HPDE6-E6E7 (cell line): Measurements from ENCODE around the gene CLPSL1.
A peak's percentile ranks its signal among the peaks of the same experiment; 100 is the strongest.

Experiments used
- DNase-seq: peaks from one replicate; pipeline ENCODE4 v3.0.0; 2011; ENCODE audit warnings: missing footprints; ENCODE audit errors: extremely low spot score

Gene CLPSL1

DNA sequence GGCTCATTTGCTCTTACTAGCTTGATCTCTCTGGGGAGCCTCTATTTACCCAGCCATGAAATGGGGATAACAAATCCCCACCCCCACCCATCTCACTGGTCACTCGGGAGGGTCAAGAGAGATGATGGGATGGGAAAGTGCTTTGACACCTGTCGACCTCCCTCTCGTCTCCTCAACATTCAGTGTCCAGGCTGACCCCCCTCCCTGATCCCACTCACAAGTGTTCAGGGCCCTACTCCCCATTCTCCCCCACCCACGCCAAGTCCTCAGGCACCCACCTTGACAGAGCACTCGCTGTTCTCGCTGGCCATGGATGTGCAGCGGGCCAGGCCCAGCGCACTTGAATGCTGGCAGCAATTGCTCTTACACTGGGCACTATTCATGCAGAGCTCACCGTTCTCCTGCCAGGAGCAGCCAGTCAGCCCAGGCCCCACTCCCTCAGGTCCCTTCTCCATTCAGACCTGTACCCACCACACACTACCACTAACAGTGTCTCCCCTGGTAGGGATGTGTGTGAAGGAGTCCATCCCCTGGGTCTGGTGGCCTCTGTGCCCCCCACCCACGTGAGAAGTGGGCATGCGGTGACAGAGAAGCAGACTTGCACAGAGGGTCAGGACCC lies 14.7 kb downstream of the CLPSL1 start:
- no peak for DNase-seq

- DNase-seq, result no peak
These were observed 15.4 kb downstream of the CLPSL1 start for GRCh38 chr6:35796236-35796635.

GRCh38 chr6:35797837-35798526 lies 17.2 kb downstream of the CLPSL1 start:
- DNase-seq, result no peak

DNA sequence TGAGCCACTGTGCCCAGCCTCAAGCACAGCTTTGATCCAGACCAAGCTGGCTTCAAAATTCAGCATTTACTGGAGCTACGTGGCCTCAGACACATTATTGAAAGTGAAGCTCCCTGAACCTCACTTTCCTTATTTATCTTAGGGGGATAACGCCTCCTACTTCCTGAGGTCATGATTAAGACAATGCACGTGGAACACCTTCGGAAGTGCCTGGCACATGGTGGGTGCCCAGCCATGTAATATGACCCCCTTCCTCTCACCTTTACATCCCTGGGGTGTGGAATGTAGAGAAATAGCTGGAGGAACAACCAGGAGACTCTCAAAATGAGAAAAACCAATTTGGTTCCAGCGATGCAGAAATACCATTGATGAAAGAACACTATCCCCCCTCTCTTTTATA lies 17.9 kb downstream of the CLPSL1 start:
- no peak for DNase-seq

- DNase-seq, result no peak
These were observed 20.3 kb downstream of the CLPSL1 start for GRCh38 chr6:35801148-35801547.

- DNase-seq, result peak; percentile 58
These were observed 24.3 kb downstream of the CLPSL1 start, which contains the start of gene LHFPL5 for GRCh38 chr6:35804996-35805736. Gene LHFPL5, plus strand, starts transcription at chr6:35805352. Its CDS starts 319 bp downstream, at chr6:35805671.

DNA sequence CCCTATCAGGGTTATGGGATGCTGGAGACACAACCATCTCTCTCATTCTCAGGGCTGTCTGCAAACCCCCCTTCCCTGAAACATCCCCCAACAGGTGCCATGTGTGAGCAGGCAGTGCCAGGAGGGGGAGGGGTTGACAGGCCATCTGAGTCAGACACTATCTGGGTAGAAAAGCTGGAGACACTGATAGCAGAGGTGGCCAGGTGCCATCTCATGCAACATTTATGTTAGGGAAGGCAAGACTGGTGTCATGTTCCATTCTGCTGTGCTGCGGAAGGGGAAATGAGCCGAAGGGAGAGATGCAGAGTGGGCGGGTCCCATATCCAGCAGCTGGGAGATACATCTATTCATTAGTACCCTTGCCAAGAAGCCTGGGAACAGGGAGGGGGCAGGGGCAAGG lies 27.9 kb downstream of the CLPSL1 start:
- no peak for DNase-seq

DNA sequence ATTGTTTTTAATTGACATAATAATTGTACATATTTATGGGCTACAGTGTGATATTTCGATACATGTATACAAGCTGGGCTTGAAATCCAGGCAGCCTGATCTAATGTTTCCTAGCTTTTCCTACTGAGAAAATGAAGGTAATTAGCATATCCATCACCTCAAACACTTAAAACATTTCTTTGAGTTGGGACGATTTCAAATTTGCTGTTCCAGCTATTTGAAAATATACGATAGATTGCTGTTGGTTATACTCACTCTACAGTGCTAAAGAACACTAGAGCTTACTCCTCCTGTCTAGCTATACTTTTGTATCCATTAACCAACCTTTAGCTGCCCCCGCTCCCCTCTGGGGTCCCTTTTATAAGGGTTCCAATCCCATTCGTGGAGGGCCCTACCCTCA lies 29.0 kb downstream of the CLPSL1 start:
- no peak for DNase-seq

DNA sequence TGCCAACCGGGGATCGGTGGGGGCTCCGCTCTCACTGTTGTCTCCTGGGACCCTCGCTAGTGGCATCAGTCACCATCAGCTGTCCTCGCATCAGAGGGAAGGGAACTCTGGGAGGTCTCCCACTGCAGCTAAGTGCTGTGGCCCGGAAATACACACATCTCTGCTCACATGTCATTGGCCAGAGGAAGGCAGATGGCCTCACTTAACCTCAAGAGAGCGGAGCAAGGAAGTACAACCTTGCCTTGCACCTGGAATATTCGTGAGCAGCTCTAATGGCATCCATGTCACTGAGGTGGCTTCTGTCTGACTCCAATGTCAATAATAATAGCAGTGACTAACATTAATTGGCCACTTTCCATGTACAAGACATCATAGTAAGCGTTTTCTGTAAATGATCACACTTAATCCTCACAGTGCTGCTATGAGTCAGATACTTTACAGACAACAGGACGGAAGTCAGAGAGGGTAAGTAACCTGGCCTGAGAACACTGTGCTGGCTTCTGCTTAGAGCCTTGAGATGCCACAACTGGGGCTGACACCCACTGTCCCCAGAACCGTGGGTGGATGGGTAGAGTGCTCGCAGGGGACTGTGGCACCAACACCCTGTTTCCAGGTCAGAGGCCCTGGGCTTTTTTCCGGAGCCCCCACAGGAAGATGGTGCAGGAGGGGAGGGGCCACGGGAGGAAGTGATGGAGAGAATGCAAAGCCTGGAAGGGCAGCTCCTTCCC lies 30.3 kb downstream of the CLPSL1 start:
- DNase-seq, result peak; percentile 74

- no peak for DNase-seq
These were observed 30.8 kb downstream of the CLPSL1 start for GRCh38 chr6:35811699-35811995.

- no peak for DNase-seq
These were observed 36.7 kb downstream of the CLPSL1 start for GRCh38 chr6:35817515-35817914.

DNA sequence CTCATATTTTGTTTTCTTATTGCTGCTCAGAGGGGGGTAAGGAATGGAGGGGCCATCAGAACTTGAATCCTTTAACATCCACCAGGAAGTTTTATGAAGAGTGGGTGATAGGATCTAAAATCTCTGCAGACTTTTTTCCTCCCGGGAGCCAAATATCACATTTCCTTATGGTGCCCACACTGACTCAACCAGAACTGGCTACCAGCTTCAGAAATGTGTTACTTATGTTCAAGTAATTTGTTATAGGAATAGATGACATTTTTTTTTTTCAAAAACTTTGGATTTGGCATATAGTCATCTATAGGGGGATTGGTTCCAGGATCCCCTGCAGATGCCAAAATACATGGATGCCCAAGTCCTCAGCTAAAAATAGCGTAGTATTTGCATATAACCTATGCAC lies 42.8 kb downstream of the CLPSL1 start:
- no peak for DNase-seq

GRCh38 chr6:35824552-35825192 lies 43.9 kb downstream of the CLPSL1 start:
- no peak for DNase-seq

DNA sequence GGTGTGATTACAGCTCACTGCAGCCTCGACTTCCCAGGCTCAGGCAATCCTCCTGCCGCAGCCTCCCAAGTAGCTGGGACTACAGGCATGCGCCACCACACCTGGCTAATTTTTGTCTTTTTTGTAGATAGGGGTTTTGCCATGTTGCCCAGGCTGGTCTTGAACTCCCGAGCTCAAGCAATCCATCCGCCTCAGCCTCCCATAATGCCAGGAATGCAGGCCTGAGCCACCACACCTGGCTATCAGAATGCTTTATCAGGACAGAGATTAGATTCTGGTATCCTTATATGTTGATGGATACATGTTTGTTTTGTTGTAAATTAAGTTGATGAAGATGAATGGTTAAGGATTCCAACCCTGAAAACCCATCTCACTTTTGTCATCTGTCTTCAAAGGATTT lies 48.5 kb downstream of the CLPSL1 start:
- no peak for DNase-seq

DNA sequence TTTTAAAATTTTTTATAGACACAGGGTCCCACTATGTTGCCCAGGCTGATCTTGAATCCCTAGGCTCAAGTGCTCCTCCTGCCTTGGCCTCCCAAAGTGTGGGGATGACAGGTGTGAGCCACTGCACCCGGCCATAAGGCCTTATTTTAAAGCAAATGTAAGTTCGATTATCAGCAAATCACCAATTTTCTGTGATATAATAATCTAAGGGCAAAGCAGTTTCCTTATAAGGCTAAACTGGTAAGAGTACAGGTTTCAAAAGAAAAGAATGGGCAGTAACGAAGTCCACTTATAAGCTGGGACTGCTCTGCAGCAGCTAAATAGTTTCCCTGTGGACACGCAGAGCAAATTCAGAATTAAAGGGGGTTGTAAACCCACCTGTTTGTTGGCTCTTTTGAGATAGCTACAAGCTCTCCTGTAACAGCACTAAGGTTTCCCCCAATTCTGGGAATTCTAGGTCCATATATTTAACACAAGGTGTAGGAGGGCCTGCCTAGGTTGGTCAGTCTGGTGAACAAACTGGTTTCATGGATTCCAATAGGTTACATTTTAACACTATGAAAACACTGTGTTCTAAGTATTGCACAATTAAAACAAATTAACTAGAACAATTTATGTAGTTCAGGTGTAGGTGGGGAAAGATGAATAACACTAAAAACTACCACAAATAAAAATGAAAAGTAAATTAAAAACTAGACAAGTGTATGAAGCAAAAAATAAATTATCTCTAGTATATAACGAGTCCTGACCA lies 50.6 kb downstream of the CLPSL1 start:
- no peak for DNase-seq

DNA sequence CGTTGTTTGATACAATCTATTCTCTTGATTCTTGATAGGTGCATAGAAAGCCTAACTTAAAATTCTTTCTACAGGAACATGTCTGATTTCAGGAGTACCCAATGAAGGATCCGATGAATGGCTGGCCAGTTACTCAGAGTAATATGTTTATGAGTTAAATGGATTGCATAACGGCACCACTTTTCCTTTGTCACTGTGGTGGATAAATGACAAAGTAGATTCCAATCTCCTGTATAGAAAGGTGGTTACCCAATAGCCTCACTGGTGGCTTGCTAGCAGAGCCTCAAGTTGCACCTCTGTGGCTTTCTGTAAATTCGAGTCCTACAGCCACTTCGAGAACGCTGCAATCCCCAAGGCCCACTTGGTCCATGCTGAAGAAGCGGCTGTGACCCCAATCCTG lies 52.7 kb downstream of the CLPSL1 start:
- DNase-seq, result no peak
